ENCODE data around the gene SATL1. TPM values are rescaled to one million over a fixed set of nuclear protein-coding genes. Genes with fewer than 3 reads are reported as not detected.

SATL1 gene
- total and polyA plus RNA-seq, 9 of the 15 experiments (the other 6 are each of a cell fraction or from before 2014, with no cell fraction given), result 0.03 to 0.07 (median 0.05) TPM; not detected in 3

DNA sequence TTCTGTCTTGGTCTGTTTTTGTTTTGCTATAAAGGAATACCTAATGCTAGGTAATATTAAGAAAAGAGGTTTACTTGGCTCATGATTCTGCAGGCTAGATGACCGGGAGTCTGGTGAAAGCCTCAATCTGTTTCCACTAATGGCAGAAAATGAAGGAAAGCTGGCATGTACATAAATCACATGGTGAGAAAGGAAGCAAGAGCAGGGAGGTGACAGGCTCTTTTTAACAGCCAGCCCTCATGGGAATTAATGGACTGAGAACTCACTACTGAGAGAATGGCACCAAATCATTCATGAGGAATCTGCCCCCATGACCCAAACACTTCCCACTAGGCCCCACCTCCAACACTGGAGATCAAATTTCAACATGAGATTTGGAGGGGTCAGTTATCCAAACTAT lies 27.6 kb downstream of the SATL1 start:
- WGBS (ENCODE audit: insufficient coverage, low coverage, missing lambda C conversion rate), result 0% methylated on average over 1 of the region's 1 CpG
- TF ChIP-seq, protein P1, sequence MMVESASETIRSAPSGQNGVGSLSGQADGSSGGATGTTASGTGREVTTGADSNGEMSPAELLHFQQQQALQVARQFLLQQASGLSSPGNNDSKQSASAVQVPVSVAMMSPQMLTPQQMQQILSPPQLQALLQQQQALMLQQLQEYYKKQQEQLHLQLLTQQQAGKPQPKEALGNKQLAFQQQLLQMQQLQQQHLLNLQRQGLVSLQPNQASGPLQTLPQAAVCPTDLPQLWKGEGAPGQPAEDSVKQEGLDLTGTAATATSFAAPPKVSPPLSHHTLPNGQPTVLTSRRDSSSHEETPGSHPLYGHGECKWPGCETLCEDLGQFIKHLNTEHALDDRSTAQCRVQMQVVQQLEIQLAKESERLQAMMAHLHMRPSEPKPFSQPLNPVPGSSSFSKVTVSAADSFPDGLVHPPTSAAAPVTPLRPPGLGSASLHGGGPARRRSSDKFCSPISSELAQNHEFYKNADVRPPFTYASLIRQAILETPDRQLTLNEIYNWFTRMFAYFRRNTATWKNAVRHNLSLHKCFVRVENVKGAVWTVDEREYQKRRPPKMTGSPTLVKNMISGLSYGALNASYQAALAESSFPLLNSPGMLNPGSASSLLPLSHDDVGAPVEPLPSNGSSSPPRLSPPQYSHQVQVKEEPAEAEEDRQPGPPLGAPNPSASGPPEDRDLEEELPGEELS (CRISPR knock-in tag; IDR thresholded peaks at IDR 0.05; ENCODE audit: borderline replicate concordance), result no peak
- TF ChIP-seq ZNF445 (CRISPR knock-in tag; IDR thresholded peaks at IDR 0.05; ENCODE audit: low read depth), result no peak
- TF ChIP-seq CBX8 (IDR thresholded peaks at IDR 0.05; ENCODE audit: borderline replicate concordance, extremely low read depth, low read depth, low read length, poor library complexity, severe bottlenecking), result no peak
- no peak for TF ChIP-seq ZNF507 (tag; conservative IDR thresholded peaks at IDR 0.05)
- TF ChIP-seq ZNF561 (CRISPR knock-in tag; conservative IDR thresholded peaks at IDR 0.05), result no peak
- TF ChIP-seq ZFP36 (IDR thresholded peaks at IDR 0.05; ENCODE audit: low read depth, low read length, partially characterized antibody), result no peak
- no peak for TF ChIP-seq NR0B1 (IDR thresholded peaks at IDR 0.05; ENCODE audit: partially characterized antibody)
- TF ChIP-seq HNRNPLL (IDR thresholded peaks at IDR 0.05; ENCODE audit: low read depth, low read length, poor library complexity, severe bottlenecking), result no peak
- FAIRE-seq, result no peak

More for the DNA sequence above, 27.6 kb downstream of the SATL1 start:
- Histone ChIP-seq H3K9me1 (ENCODE audit: control insufficient read depth, insufficient read depth, low read length) (no peaks in the 10 kb centered on the region), H3K36me3 (ENCODE audit: control insufficient read depth, insufficient read depth, low read length) (no peaks in the 10 kb centered on the region), H4K20me1 (replicated peaks; ENCODE audit: control insufficient read depth, insufficient read depth, low read length) (no peaks in the 10 kb centered on the region), H3K27me3 (ENCODE audit: control insufficient read depth in 2 of 2, insufficient read depth in 2 of 2, low read length in 2 of 2) (no peaks in the 10 kb centered on the region), H3K27ac (ENCODE audit: extremely low read depth, low read depth, low read length) (no peak overlapping the region), H3K9me3 (replicated peaks; ENCODE audit: control insufficient read depth, insufficient read depth, low read depth, low read length) (no peaks in the 10 kb centered on the region), H3K79me2 (ENCODE audit: control insufficient read depth, insufficient read depth, low read length) (no peaks in the 10 kb centered on the region), H2AFZ (ENCODE audit: low read depth, low read length) (no peak overlapping the region), H3K4me2 (ENCODE audit: insufficient read depth, low read length) (no peak overlapping the region), H3K9ac (ENCODE audit: insufficient read depth in 1 of 2, low read depth in 2 of 2, low read length in 2 of 2) (no peak overlapping the region), H3K4me3 (no peak overlapping the region), H3K4me1 (replicated peaks in 1 of 2; ENCODE audit: control insufficient read depth in 2 of 2, insufficient read depth in 2 of 2, low read length in 2 of 2) (no peaks in the 10 kb centered on the region)
- CTCF ChIA-PET (ENCODE audit: low intra/inter-chr PET ratio), result no interaction called here
- POLR2A ChIA-PET, result no interaction called here
- DNase-seq (ENCODE audit: extremely low read depth in 1 of 4, low spot score in 3 of 4) (no peak), ATAC-seq (no peak)
- in situ Hi-C loops (cut with MboI) (no loop called here), intact Hi-C loops (cut with micrococcal nuclease) (no loop called here)
- no TSS peak for BruUV-seq (replicated peaks)

All from K562 (cell line).